Suprapubic skin (tissue), 4 donors: ENCODE measurements around the gene L2HGDH. TPM values are rescaled to one million over a fixed set of nuclear protein-coding genes. Genes with fewer than 3 reads are reported as not detected.

ENCODE experiments used
- DNase-seq, 2 donors: peaks; one replicate each; pipeline ENCODE4 v3.0.0-alpha.2; 2019; ENCODE audit warnings: low spot score in 2 of 2
- H3K27ac ChIP-seq: fragments of 200-600 bp; sonication (generic); one replicate; pipeline ENCODE4 v1.5.1; 2019
- H3K27me3 ChIP-seq: fragments of 200-600 bp; sonication (generic); one replicate; pipeline ENCODE4 v1.5.1; 2019
- H3K36me3 ChIP-seq: fragments of 200-600 bp; sonication (generic); one replicate; pipeline ENCODE4 v1.5.1; 2019
- H3K4me1 ChIP-seq: fragments of 200-600 bp; sonication (generic); one replicate; pipeline ENCODE4 v1.5.1; 2019
- H3K4me3 ChIP-seq: fragments of 200-600 bp; sonication (generic); one replicate; pipeline ENCODE4 v1.5.1; 2019; ENCODE audit warnings: mild to moderate bottlenecking
- H3K9me3 ChIP-seq: fragments of 200-600 bp; sonication (generic); one replicate; pipeline ENCODE4 v1.5.1; 2019
- EP300 ChIP-seq: sonication (generic); formaldehyde crosslinking; IDR thresholded peaks from one replicate; pipeline ENCODE4 v1.6.1; 2017; ENCODE audit warnings: antibody characterized with exemption
- POLR2A ChIP-seq, 2 donors: fragments of 450-650 bp; IDR thresholded peaks; one replicate each; pipeline ENCODE4 v1.6.1; 2017; ENCODE audit warnings: antibody characterized with exemption in 2 of 2, mild to moderate bottlenecking in 2 of 2, moderate library complexity in 2 of 2
- POLR2AphosphoS5 ChIP-seq, 3 donors: sonication (generic); formaldehyde crosslinking; IDR thresholded peaks; one replicate each; pipeline ENCODE4 v1.6.1; 2017; ENCODE audit warnings: antibody characterized with exemption in 3 of 3
- WGBS: methylation state at CpG from one replicate; pipeline ENCODE4 v1.1.5; 2018; 5-methylcytosine and 5-hydroxymethylcytosine counted together
- total RNA-seq, 4 donors: library from RNA; depleted of rRNA; stranded (reverse); fragments of >200 nt; gene quantifications; one replicate each; pipeline ENCODE4 v1.1.0, GENCODE V29; 2016
- TF ChIP-seq, protein P1 (sequence below), 2 donors: fragments of 200-600 bp in 1 of 2; fragments of 450-650 bp in 1 of 2; sonication (generic) in 1 of 2; IDR thresholded peaks; one replicate each; pipeline ENCODE4 v1.5.1; 2016 to 2019; ENCODE audit warnings: antibody characterized with exemption in 2 of 2, mild to moderate bottlenecking in 1 of 2, moderate library complexity in 1 of 2

L2HGDH gene
- total RNA-seq, 4 donors from 2014 or later = 6.8 to 11.0 (median 9.2) TPM

DNA sequence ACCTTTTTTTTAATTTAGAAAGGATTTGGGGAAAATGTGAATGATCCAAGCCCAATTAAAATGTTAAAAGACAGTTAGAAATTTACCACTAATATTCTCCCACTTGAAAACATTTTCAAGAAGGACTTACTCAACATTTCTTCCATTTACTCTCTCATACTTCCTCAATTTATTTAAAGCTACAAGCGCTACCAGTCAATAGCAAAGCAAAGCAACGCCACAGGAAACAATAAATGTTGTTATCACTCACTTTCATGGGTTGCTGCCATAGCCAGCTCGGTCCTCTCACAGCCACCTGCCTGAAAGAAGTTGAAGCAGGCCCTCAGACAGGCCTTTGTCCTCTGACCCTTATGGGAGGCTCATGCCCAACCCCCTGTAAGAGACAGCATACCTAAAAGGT is 74.6 kb downstream of the L2HGDH start:
- no peak for DNase-seq
- no peaks in the 10 kb centered on the region for H3K27me3 ChIP-seq
- WGBS = 40% methylated on average over 3 of the region's 3 CpGs
- H3K27ac ChIP-seq = no peak overlapping the region
- no peaks in the 10 kb centered on the region for H3K36me3 ChIP-seq
- peaks cover 5% of the 10 kb centered on the region for H3K4me1 ChIP-seq
- TF ChIP-seq POLR2AphosphoS5 (IDR thresholded peaks at IDR 0.05) (no peak), EP300 (no peak), POLR2A (IDR thresholded peaks at IDR 0.05) (no peak)
- TF ChIP-seq, protein P1, sequence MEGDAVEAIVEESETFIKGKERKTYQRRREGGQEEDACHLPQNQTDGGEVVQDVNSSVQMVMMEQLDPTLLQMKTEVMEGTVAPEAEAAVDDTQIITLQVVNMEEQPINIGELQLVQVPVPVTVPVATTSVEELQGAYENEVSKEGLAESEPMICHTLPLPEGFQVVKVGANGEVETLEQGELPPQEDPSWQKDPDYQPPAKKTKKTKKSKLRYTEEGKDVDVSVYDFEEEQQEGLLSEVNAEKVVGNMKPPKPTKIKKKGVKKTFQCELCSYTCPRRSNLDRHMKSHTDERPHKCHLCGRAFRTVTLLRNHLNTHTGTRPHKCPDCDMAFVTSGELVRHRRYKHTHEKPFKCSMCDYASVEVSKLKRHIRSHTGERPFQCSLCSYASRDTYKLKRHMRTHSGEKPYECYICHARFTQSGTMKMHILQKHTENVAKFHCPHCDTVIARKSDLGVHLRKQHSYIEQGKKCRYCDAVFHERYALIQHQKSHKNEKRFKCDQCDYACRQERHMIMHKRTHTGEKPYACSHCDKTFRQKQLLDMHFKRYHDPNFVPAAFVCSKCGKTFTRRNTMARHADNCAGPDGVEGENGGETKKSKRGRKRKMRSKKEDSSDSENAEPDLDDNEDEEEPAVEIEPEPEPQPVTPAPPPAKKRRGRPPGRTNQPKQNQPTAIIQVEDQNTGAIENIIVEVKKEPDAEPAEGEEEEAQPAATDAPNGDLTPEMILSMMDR (IDR thresholded peaks at IDR 0.05) = no peak
- H3K9me3 ChIP-seq = no peaks in the 10 kb centered on the region
- H3K4me3 ChIP-seq = no peak overlapping the region

GRCh38 chr14:50233951-50234250 is 78.1 kb downstream of the L2HGDH start:
- H3K27ac ChIP-seq = no peak overlapping the region

DNA sequence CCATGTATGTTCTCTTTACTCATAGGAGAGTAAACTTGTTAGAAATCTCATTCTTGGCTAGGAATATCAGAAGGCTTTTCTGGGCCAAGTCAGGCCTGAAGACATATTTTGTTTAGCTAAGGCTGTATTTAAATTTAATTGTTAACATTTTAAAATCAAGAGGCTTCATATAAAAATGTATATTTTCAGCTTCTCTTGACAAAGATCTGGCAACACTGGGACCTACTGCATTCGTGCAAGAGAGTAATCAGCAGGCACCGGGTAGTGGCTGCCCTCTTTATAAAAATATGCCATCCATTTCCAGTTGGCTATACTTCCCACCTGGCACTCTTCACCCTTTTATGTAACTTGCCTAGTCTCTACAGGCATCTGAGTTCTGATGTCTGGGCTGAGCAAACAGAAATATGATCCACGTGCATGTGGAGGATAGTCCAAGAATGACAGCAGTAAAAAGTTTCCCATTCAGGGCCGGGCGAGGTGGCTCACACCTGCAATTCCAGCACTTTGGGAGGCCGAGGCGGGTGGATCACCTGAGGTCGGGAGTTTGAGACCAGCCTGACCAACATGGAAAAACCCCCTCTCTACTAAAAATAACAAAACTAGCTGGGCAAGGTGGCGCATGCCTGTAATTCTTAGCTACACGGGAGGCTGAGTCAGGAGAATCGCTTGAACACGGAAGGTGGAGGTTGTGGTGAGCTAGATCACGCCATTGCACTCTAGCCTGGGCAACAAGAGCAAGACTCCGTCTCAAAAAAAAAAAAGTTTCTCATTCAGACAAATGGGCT is 78.7 kb downstream of the L2HGDH start:
- Histone ChIP-seq H3K4me3 (no peak overlapping the region), H3K36me3 (no peaks in the 10 kb centered on the region), H3K27me3 (no peaks in the 10 kb centered on the region), H3K27ac (no peak overlapping the region), H3K4me1 (peaks cover 30% of the 10 kb centered on the region), H3K9me3 (no peaks in the 10 kb centered on the region)
- DNase-seq = no peak
- TF ChIP-seq POLR2A (IDR thresholded peaks at IDR 0.05) (no peak), POLR2AphosphoS5 (IDR thresholded peaks at IDR 0.05) (no peak), EP300 (no peak)
- TF ChIP-seq, protein P1 (IDR thresholded peaks at IDR 0.05) = no peak
- WGBS = 62% methylated on average over 14 of the region's 14 CpGs

More at GRCh38 chr14:50233951-50234250, 78.1 kb downstream of the L2HGDH start:
- TF ChIP-seq EP300 (no peak), POLR2AphosphoS5 (IDR thresholded peaks at IDR 0.05) (no peak), POLR2A (IDR thresholded peaks at IDR 0.05) (no peak)
- TF ChIP-seq, protein P1 (IDR thresholded peaks at IDR 0.05) = no peak
- Histone ChIP-seq H3K27me3 (no peaks in the 10 kb centered on the region), H3K4me1 (peaks cover 25% of the 10 kb centered on the region), H3K4me3 (no peak overlapping the region), H3K9me3 (no peaks in the 10 kb centered on the region), H3K36me3 (no peaks in the 10 kb centered on the region)
- WGBS = 84% methylated on average over 4 of the region's 4 CpGs
- no peak for DNase-seq

DNA sequence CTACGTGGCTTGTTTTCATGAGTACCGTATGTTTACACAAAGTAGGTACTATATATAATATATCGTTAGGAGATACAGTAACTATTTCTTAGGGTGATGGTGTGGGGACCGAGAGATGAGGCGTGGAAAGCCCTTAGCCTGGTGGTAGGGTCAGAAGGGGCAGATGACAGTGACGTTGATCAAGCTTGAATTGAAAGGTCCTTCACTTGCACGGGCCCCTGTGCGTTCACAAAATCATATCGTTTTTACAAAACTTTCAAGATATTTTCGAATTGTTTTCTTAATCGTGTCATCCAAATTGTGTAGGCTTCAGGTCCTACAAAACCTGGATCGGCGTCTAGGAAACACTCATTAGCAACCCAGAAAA is 79.8 kb downstream of the L2HGDH start:
- 41% methylated on average over 13 of the region's 13 CpGs for WGBS
- TF ChIP-seq POLR2AphosphoS5 (IDR thresholded peaks at IDR 0.05) (no peak), POLR2A (IDR thresholded peaks at IDR 0.05) (no peak), EP300 (no peak)
- TF ChIP-seq, protein P1 (IDR thresholded peaks at IDR 0.05) = no peak
- no peak for DNase-seq

GRCh38 chr14:50231475-50232275 is 80.4 kb downstream of the L2HGDH start, which contains the start of gene SOS2:
TSS of gene SOS2 (minus strand) at chr14:50231578. CDS start at chr14:50231283, 295 bp downstream.
- Histone ChIP-seq H3K27ac (peak within 1 kb of the TSS; percentile 96), H3K27me3 (no peaks in the 10 kb centered on the region), H3K9me3 (no peaks in the 10 kb centered on the region), H3K36me3 (no peaks in the 10 kb centered on the region), H3K4me3 (peak within 1 kb of the TSS; percentile 72), H3K4me1 (peaks cover 33% of the 10 kb centered on the region)
- WGBS = 2% methylated on average over 12 of the region's 90 CpGs
- TF ChIP-seq POLR2A (IDR thresholded peaks at IDR 0.05) (peak; percentile 46 to 85), EP300 (no peak), POLR2AphosphoS5 (IDR thresholded peaks at IDR 0.05) (peak in 1 of 3 donors; percentile 60)
- TF ChIP-seq, protein P1 (IDR thresholded peaks at IDR 0.05) = no peak
- DNase-seq = peak; percentile 87 to 90

More for the DNA sequence above, 79.8 kb downstream of the L2HGDH start:
- H3K36me3 ChIP-seq = no peaks in the 10 kb centered on the region
- H3K4me3 ChIP-seq = peak overlapping the region; percentile 72
- H3K9me3 ChIP-seq = no peaks in the 10 kb centered on the region
- H3K27ac ChIP-seq = peak overlapping the region; percentile 96
- H3K27me3 ChIP-seq = no peaks in the 10 kb centered on the region
- peaks cover 30% of the 10 kb centered on the region for H3K4me1 ChIP-seq
